Mesothelial cell of epicardium (in vitro differentiated cells): ENCODE results near the gene HOXB3. TPM values are rescaled to one million over a fixed set of nuclear protein-coding genes. Genes with fewer than 3 reads are reported as not detected.

Experiments
- DNase-seq, 2 experiments: peaks; one replicate each; pipeline ENCODE4 v3.0.0; 2021; ENCODE audit warnings: low spot score in 2 of 2; ENCODE audit not compliant: unreplicated experiment in 2 of 2
- H3K27ac Mint-ChIP-seq: 2 replicates; pipeline ENCODE4 v1.8.0; 2021; ENCODE audit warnings: mixed read lengths
- H3K27me3 Mint-ChIP-seq: 2 replicates; pipeline ENCODE4 v1.8.0; 2021; ENCODE audit warnings: low read depth, mixed read lengths
- H3K36me3 Mint-ChIP-seq: 2 replicates; pipeline ENCODE4 v1.8.0; 2021; ENCODE audit warnings: mixed read lengths
- H3K4me1 Mint-ChIP-seq: 2 replicates; pipeline ENCODE4 v1.8.0; 2021; ENCODE audit warnings: mixed read lengths
- H3K4me3 Mint-ChIP-seq: 2 replicates; pipeline ENCODE4 v1.8.0; 2021; ENCODE audit warnings: mild to moderate bottlenecking, moderate library complexity, mixed read lengths
- H3K9me3 Mint-ChIP-seq: 2 replicates; pipeline ENCODE4 v1.8.0; 2021; ENCODE audit warnings: mixed read lengths
- CTCF ChIP-seq: fragments of 200-600 bp; sonication (generic); IDR thresholded peaks from one replicate; pipeline ENCODE4 v1.5.0; 2021; ENCODE audit warnings: antibody characterized with exemption; ENCODE audit not compliant: unreplicated experiment
- total RNA-seq: library from RNA; stranded (reverse); gene quantifications from 3 replicates; pipeline ENCODE4 v1.2.1, GENCODE V29; 2021

Gene HOXB3
- total RNA-seq, 1 donor from 2014 or later, result 303 TPM

- no peak for DNase-seq
- Mint-ChIP-seq H3K36me3 (peaks cover 28% of the 10 kb centered on the region), H3K4me3 (peak overlapping the region; percentile 90), H3K4me1 (peaks cover 81% of the 10 kb centered on the region), H3K27ac (peak overlapping the region; percentile 100), H3K9me3 (no peaks in the 10 kb centered on the region), H3K27me3 (no peaks in the 10 kb centered on the region)
- TF ChIP-seq CTCF, result no peak
Observed at GRCh38 chr17:48579760-48580554, 10.1 kb downstream of the HOXB3 start.

- no peaks in the 10 kb centered on the region for H3K27me3 Mint-ChIP-seq
- H3K9me3 Mint-ChIP-seq, result no peaks in the 10 kb centered on the region
- no peak for DNase-seq
- H3K36me3 Mint-ChIP-seq, result peaks cover 26% of the 10 kb centered on the region
- peak overlapping the region; percentile 100 for H3K27ac Mint-ChIP-seq
- no peak for TF ChIP-seq CTCF
- H3K4me1 Mint-ChIP-seq, result peaks cover 82% of the 10 kb centered on the region
- peak overlapping the region; percentile 90 for H3K4me3 Mint-ChIP-seq
Observed at GRCh38 chr17:48579471-48579759, 10.6 kb downstream of the HOXB3 start.

GRCh38 chr17:48578616-48579470, 11.2 kb downstream of the HOXB3 start:
- no peak for TF ChIP-seq CTCF
- no peaks in the 10 kb centered on the region for H3K27me3 Mint-ChIP-seq
- H3K27ac Mint-ChIP-seq, result peak overlapping the region; percentile 100
- no peaks in the 10 kb centered on the region for H3K9me3 Mint-ChIP-seq
- no peak for DNase-seq
- H3K36me3 Mint-ChIP-seq, result peaks cover 25% of the 10 kb centered on the region
- peak overlapping the region; percentile 90 for H3K4me3 Mint-ChIP-seq
- peaks cover 82% of the 10 kb centered on the region for H3K4me1 Mint-ChIP-seq

GRCh38 chr17:48577946-48578615, 12.0 kb downstream of the HOXB3 start, which contains the start of gene HOXB4:
TSS of gene HOXB4 (minus strand) at chr17:48578350. CDS start at chr17:48578319, 31 bp downstream.
- peak within 1 kb of the TSS; percentile 90 for H3K4me3 Mint-ChIP-seq
- no peak for TF ChIP-seq CTCF
- peaks cover 27% of the 10 kb centered on the region for H3K36me3 Mint-ChIP-seq
- peak; percentile 78 to 83 for DNase-seq
- H3K27ac Mint-ChIP-seq, result peak within 1 kb of the TSS; percentile 100
- no peaks in the 10 kb centered on the region for H3K27me3 Mint-ChIP-seq
- H3K4me1 Mint-ChIP-seq, result peaks cover 82% of the 10 kb centered on the region
- H3K9me3 Mint-ChIP-seq, result no peaks in the 10 kb centered on the region

GRCh38 chr17:48577330-48577945, 12.6 kb downstream of the HOXB3 start:
- H3K27ac Mint-ChIP-seq, result peak overlapping the region; percentile 99

More at GRCh38 chr17:48577330-48577945, 12.6 kb downstream of the HOXB3 start:
- Mint-ChIP-seq H3K27me3 (no peaks in the 10 kb centered on the region), H3K9me3 (no peaks in the 10 kb centered on the region), H3K36me3 (peaks cover 22% of the 10 kb centered on the region), H3K4me1 (peaks cover 82% of the 10 kb centered on the region), H3K4me3 (peak overlapping the region; percentile 85)
- no peak for DNase-seq
- no peak for TF ChIP-seq CTCF
